NCI-H187 treated with DMSO at 0.1 percent for 48 hours (cell line): ENCODE measurements around the gene ACD.
"Not testable (repeated sequence)": the region's sequence is repeated elsewhere in the genome, so short reads cannot be mapped to it uniquely, and the experiment has no call there.

Experiments used
- DNase-seq: peaks from one replicate; lab custom pipeline; 2025; lab: John Stamatoyannopoulos, UW

The ACD gene

DNA sequence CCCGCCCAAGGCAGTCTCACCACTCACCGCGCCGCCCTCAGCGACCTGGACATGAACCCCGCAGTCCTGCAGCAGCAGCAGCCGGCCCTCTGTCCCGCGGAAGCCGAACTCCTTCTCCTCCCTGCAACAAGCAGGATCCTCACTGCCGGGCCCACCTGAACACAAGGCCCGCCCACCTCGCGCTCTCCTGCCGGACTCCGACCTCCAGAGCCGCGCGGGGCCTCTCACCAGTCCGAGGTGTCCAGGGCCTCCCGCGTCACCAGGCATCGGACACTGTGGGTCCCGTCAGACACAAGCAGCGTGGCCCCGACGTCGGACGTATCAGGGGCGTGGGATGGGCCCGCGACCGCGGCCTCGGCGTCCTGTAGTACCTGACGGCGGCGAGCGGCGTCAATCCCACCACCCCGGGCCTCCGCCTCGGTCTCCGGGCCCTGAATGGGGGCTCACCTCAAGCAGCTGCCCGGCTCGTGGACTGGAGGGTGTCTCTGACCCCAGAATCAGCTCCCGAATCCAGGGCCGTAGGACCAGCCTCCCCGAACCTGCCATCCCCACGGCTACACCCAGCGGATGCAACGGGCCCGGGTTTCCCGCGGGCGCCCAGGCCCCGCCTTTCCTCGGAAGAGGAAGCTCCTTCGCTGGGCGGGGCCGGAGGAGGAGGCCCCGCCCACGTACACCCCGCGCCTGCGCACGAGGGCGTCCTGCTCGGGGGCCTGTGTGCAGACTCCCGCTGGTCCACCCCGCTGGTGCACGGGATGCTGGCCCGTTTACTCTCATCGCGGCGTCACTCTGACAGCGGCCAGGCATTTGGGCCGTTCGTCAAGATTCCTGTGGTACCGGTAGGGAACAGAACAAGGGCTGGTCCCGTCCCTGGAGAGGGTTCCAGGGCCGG, at the start of gene ACD:
Gene ACD, minus strand, starts transcription at position 586 of the 889 bp plus-strand sequence. Its CDS starts 40 bp downstream, at position 546.
- DNase-seq, result no peak

GRCh38 chr16:67709050-67709449, 49.0 kb upstream of the ACD start:
- no peak for DNase-seq

DNA sequence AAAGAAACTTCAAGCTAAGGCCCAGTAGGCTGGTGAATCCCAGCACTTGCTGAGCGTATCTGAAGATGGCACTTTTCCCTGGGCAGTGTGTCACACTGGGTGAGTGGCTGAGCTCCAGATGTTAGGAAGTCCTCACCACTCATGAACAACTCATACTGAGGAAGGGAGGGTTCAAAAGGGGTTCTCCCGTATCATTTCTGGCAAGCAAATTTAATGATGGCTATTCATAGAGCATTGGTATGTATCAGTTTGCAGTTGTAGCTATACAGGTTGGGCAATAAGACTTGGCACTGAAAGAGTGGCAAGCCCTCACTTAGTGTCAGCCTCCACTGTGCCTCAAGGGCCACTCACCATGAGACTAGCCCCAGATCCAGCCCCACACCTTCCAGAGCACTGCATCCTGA, 48.3 kb upstream of the ACD start:
- DNase-seq, result no peak

DNA sequence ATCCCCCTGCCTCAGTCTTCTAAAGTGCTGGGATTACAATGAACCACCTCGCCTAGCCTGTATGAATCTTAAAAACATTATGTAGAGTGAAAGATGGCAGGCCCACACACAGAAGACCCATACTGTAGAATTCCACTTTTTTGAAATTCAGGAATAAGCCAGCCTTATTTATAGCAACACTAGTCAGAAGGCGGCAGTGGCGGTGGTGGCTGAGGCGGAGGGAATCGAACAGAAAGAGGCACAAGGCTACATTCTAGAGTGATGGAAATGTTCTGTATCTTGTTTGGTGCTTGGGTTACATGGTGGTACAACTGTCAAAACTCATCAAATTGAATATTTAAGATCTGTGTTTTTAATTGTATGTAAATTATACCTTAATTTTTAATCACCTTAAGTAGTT, 47.7 kb upstream of the ACD start:
- no peak for DNase-seq

DNA sequence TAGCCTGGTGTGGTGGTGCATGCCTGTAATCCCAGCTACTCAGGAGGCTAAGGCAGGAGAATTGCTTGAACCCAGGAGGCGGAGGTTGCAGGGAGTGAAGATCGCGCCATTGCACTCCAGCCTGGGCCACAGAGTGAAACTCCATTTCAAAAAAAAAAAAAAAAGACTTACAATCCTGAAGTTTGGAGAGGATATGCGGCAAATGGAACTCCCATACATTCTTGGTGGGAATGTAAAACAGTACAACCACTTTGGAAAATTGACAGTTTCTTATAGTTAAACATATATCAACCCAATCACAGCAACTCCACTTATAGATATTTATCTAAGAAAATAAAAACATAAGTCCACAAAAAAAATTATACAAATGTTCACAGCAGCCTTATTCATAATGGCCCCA, 47.1 kb upstream of the ACD start:
- DNase-seq, result no peak

- no peak for DNase-seq
Observed at GRCh38 chr16:67704110-67704509, 44.0 kb upstream of the ACD start.

DNA sequence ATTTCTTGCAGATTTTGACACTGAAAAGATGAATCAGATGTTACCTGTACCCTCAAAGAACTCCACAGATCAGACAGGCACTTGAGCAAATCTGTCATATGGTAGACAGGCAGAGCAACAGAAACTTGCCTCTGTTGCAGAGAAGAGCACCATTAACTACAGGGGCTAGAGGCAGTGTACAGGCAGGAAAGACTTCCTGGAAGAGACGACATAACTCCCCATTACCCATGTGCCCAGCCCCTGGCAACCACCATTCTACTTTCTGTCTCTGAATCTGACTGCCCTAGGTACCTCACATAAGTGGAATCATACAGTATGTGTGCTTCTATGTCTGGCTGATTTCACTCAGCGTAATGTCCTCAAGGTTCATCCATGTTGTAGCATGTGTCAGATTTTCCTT, 43.6 kb upstream of the ACD start:
- no peak for DNase-seq

DNA sequence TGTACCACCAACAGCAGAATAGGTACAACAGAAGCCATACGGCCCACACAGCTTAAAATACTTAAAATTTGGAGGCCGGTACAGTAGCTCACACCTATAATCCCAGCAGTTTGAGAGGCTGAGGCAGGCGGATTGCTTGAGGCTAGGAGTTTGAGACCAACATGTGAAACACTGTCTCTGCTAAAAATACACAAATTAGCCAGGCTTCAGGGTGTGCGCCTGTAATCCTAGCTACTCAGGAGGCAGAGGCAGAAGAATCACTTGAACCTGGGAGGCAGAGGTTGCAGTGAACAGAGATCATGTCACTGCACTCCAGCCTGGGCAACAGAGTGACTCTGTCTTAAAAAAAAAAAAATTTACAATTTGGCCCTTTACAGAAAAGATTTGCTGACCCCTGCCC, 42.1 kb upstream of the ACD start:
- no peak for DNase-seq

DNA sequence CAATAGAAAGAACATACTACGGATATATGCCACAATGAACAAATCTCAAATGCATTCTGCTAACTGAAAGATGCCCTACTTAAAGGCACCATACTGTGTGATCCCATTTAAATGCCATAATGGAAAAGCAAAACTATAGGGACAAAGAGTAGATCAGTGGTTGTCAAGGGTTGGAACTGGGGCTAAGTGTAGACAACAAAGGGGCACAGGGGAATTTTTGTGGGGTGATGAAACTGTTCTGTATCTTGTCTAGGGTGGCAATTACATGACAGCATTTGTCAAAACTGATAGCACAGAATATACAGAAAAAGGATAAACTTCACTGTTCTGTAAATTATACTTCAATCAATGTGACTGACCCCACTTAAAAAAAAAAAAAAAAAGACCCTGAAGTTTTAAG, 41.4 kb upstream of the ACD start:
- no peak for DNase-seq

- DNase-seq, result no peak
Observed at GRCh38 chr16:67699265-67699664, 39.2 kb upstream of the ACD start.

GRCh38 chr16:67697422-67698185, 37.5 kb upstream of the ACD start:
- DNase-seq, result no peak

- DNase-seq, result no peak
Observed at GRCh38 chr16:67694611-67695010, 34.6 kb upstream of the ACD start.

- not testable (repeated sequence) for DNase-seq
Observed at GRCh38 chr16:67693517-67694285, 33.6 kb upstream of the ACD start.

DNA sequence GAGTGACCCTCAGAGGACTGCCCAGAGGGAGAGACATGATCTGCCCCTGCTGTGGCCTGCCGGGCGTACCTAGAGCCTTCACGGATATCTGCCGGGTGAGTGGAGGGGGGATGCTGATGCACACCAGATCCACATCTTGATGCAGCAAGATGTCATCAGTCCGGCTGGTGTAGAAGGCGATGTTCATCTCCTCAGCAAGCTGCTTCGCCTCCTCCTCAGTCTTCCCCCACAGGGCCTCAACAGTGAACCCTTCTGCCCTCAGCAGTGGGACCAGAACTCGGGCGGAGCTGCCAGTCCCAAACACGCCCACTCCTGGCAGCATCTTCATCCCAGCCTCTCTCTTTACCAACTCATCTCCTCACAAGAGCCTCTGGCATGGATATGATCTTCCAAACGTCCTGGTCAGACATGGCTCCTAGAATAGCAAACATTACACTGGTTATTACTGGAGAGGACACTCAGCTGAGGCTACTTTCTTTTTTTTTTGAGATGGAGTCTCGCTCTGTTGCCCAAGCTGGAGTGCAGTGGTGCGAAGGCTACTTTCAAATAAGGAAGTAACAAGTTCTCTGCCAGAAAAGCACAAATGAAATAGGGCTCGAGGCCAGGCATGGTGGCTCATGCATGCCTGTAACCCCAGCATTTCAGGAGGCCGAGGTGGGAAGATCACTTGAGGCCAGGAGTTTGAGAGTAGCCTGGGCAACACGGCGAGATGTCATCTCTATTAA, 25.5 kb upstream of the ACD start:
- no peak for DNase-seq

DNA sequence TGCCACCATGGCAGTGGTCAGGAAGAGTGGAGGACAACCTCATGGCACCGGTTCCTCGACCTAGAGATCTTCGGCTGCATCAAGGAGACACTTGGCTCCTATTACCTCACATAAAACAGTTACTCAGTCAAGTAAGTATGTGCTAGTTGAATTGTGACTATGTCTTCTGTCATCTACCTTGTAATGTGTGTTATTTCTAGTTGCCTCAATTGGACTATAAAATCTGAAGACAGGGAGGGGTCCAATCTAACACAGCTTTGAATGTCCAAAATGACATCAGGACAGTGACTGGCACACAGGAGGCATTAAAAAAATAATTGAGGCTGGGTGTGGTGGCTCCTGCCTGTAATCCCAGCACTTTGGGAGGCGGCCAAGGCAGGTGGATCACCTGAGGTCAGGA, 23.7 kb upstream of the ACD start:
- DNase-seq, result no peak

GRCh38 chr16:67679935-67680897, 20.2 kb upstream of the ACD start:
- DNase-seq, result no peak

GRCh38 chr16:67678354-67679023, 18.4 kb upstream of the ACD start:
- DNase-seq, result no peak

GRCh38 chr16:67677712-67678111, 17.7 kb upstream of the ACD start:
- DNase-seq, result no peak

DNA sequence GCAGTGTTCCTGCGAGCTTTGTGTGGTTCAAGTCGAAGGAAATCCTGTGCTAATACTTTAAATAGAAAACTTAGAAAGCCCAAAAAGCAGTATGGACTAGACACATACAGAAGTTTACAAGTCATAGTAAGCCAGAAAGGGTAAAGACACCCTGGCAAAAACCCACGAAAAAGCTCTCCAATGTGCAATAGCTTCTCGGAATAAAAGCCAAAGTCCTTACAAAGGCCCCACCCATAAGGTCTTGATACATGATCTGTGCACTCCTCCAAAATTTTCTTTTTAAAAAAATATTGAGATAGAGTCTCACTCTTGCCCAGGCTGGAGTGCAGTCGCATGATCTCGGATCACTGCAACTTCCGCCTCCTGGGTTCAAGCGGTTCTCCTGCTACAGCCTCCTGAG, 16.9 kb upstream of the ACD start:
- no peak for DNase-seq

DNA sequence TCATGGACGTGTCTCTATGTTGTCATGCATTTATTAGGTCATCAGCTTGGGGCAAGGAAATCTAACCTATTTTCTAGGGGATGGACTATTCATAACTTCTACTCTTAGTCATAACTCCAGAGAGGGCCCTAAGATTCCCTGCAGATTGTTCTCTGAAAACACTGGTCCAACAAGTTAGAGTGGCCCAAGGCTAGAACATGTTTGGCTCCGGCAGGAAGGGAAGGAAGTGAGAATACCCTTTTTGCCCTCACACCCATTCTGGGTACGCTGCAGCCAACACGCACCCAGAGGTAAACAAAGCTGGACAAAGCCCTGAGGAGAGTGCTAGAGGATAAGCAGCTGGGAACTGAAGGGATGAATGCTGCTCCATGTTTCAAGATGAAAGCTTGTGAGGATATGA, 16.5 kb upstream of the ACD start:
- no peak for DNase-seq
